Liver (tissue), 9 donors: Measurements from ENCODE around the gene MYO1C. TPM values are rescaled to one million over a fixed set of nuclear protein-coding genes. Genes with fewer than 3 reads are reported as not detected.
A peak's percentile ranks its signal among the peaks of the same experiment; 100 is the strongest.
"Not testable (repeated sequence)": the region's sequence is repeated elsewhere in the genome, so short reads cannot be mapped to it uniquely, and the experiment has no call there.

Experiments used
- DNase-seq: peaks from one replicate; pipeline ENCODE4 v3.0.0-alpha.2; 2017; ENCODE audit warnings: low spot score
- H3K27ac ChIP-seq, 2 donors: one replicate each; pipeline ENCODE4 v1.7.0; 2013; ENCODE audit warnings: inconsistent platforms in 2 of 2, low read length in 2 of 2, control low read depth in 1 of 2, low read depth in 1 of 2, mild to moderate bottlenecking in 1 of 2
- H3K27me3 ChIP-seq, 4 donors: one replicate each; pipeline versions ENCODE4 v1.6.1 to v1.7.0; 2013; ENCODE audit warnings: low read length in 3 of 4, inconsistent platforms in 1 of 4, mild to moderate bottlenecking in 1 of 4, moderate library complexity in 1 of 4; ENCODE audit not compliant: control insufficient read depth in 4 of 4, insufficient read depth in 4 of 4
- H3K36me3 ChIP-seq, 4 donors: one replicate each; pipeline versions ENCODE4 v1.6.1 to v1.7.0; 2013; ENCODE audit warnings: low read length in 3 of 4, mild to moderate bottlenecking in 3 of 4, low read depth in 1 of 4, moderate library complexity in 1 of 4; ENCODE audit not compliant: control insufficient read depth in 4 of 4, insufficient read depth in 3 of 4
- H3K4me1 ChIP-seq, 4 donors: one replicate each; pipeline versions ENCODE4 v1.6.1 to v1.7.0; 2013; ENCODE audit warnings: low read length in 3 of 4, mild to moderate bottlenecking in 3 of 4, moderate library complexity in 1 of 4; ENCODE audit not compliant: control insufficient read depth in 4 of 4, insufficient read depth in 4 of 4
- H3K4me3 ChIP-seq, 3 donors: one replicate each; pipeline versions ENCODE4 v1.6.1 to v1.7.0; 2013; ENCODE audit warnings: low read length in 3 of 3, control low read depth in 1 of 3, low read depth in 1 of 3, mild to moderate bottlenecking in 1 of 3
- H3K9ac ChIP-seq, 2 donors: one replicate each; pipeline ENCODE4 v1.7.0; 2013; ENCODE audit warnings: low read length in 2 of 2, mild to moderate bottlenecking in 2 of 2, moderate library complexity in 2 of 2, control low read depth in 1 of 2, low read depth in 1 of 2
- H3K9me3 ChIP-seq, 4 donors: one replicate each; pipeline versions ENCODE4 v1.6.1 to v1.7.0; 2013; ENCODE audit warnings: low read length in 3 of 4; ENCODE audit not compliant: control insufficient read depth in 4 of 4
- ATF3 ChIP-seq: IDR thresholded peaks from 2 replicates; pipeline ENCODE4 v1.6.1; 2016; ENCODE audit warnings: antibody characterized with exemption
- CTCF ChIP-seq: fragments of 150-350 bp; IDR thresholded peaks from 2 replicates; pipeline ENCODE4 v1.5.1; 2017; ENCODE audit warnings: improper control_type of control experiment, low read depth, low read length; ENCODE audit not compliant: missing input control
- EGR1 ChIP-seq, 2 donors: IDR thresholded peaks; 2 replicates each; pipeline ENCODE4 v1.6.1; 2016 to 2018; ENCODE audit warnings: antibody characterized with exemption in 2 of 2, low read depth in 2 of 2
- FOXA1 ChIP-seq: IDR thresholded peaks from 2 replicates; pipeline ENCODE4 v1.6.1; 2016; ENCODE audit warnings: antibody characterized with exemption
- FOXA2 ChIP-seq: IDR thresholded peaks from 2 replicates; pipeline ENCODE4 v1.6.1; 2016; ENCODE audit warnings: antibody characterized with exemption
- GABPA ChIP-seq, 2 donors: IDR thresholded peaks in 1 of 2; conservative IDR thresholded peaks in 1 of 2; 2 replicates each; pipeline ENCODE4 v1.6.1; 2016; ENCODE audit warnings: antibody characterized with exemption in 2 of 2, mild to moderate bottlenecking in 1 of 2, moderate library complexity in 1 of 2
- HNF4A ChIP-seq, 2 donors: conservative IDR thresholded peaks; 2 replicates each; pipeline ENCODE4 v1.6.1; 2016; ENCODE audit warnings: antibody characterized with exemption in 2 of 2, mild to moderate bottlenecking in 2 of 2
- HNF4G ChIP-seq: IDR thresholded peaks from 2 replicates; pipeline ENCODE4 v1.6.1; 2016; ENCODE audit warnings: antibody characterized with exemption
- JUND ChIP-seq, 2 donors: IDR thresholded peaks; 2 replicates each; pipeline ENCODE4 v1.6.1; 2016; ENCODE audit warnings: antibody characterized with exemption in 2 of 2
- MAX ChIP-seq: IDR thresholded peaks from 2 replicates; pipeline ENCODE4 v1.6.1; 2016; ENCODE audit warnings: antibody characterized with exemption
- NR2F2 ChIP-seq: IDR thresholded peaks from 2 replicates; pipeline ENCODE4 v1.6.1; 2016; ENCODE audit warnings: antibody characterized with exemption
- RAD21 ChIP-seq, 2 donors: IDR thresholded peaks; 2 replicates each; pipeline ENCODE4 v1.6.1; 2016; ENCODE audit warnings: antibody characterized with exemption in 2 of 2, mild to moderate bottlenecking in 2 of 2
- RXRA ChIP-seq, 2 donors: IDR thresholded peaks; 2 replicates each; pipeline ENCODE4 v1.6.1; 2017 to 2018; ENCODE audit warnings: antibody characterized with exemption in 2 of 2, mild to moderate bottlenecking in 1 of 2
- SP1 ChIP-seq: IDR thresholded peaks from 2 replicates; pipeline ENCODE4 v1.6.1; 2018; ENCODE audit warnings: antibody characterized with exemption, mild to moderate bottlenecking
- YY1 ChIP-seq: IDR thresholded peaks from 2 replicates; pipeline ENCODE4 v1.6.1; 2016; ENCODE audit warnings: antibody characterized with exemption, mild to moderate bottlenecking
- WGBS: extraction: QIAGEN DNeasy Blood & Tissue Kit; methylation state at CpG from one replicate; pipeline ENCODE4 v1.1.7; 2013; 5-methylcytosine and 5-hydroxymethylcytosine counted together
- polyA plus RNA-seq, 2 donors: library from polyadenylated mRNA; stranded (reverse) in 1 of 2; unstranded in 1 of 2; fragments of 200-250 nt in 1 of 2; fragments of >200 nt in 1 of 2; fragmentation: Nextera tagmentation in 1 of 2; extraction: Ambion mirVana in 1 of 2; gene quantifications; one replicate each; pipeline versions ENCODE4 v1.2.1 to v1.2.3, GENCODE V29; 2013 to 2015
- total RNA-seq, 2 donors: library from RNA; depleted of rRNA; stranded (reverse); fragments of >200 nt; gene quantifications; one replicate each; pipeline ENCODE4 v1.2.3, GENCODE V29; 2014
- TF ChIP-seq, protein P1 (sequence below): IDR thresholded peaks from 2 replicates; pipeline ENCODE4 v1.6.1; 2016; ENCODE audit warnings: antibody characterized with exemption
- donor health status: healthy.
- donor health status: healthy.
- donor health status: healthy.
- donor health status: healthy.
- donor health status: healthy.

Gene MYO1C
- total and polyA plus RNA-seq, 4 donors, result 20.3 to 61.7 (median 28.2) TPM

DNA sequence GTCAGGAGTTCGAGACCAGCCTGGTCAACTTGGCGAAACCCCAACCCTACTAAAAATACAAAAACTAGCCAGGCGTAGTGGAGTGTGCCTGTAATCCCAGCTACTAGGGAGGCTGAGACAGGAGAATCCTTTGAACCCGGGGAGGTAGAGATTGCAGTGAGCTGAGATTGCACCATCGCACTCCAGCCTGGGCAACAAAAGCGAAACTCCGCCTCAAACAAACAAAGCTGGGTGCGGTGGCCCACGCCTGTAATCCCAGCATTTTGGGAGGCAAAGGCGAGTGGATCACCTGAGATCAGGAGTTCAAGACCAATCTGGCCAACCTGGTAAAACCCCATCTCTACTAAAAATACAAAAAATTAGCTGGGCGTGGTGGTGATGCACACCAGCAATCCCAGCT lies 38.8 kb downstream of the MYO1C start:
- H3K4me3 ChIP-seq, H3K27ac ChIP-seq, H3K27me3 ChIP-seq, H3K36me3 ChIP-seq, DNase-seq, H3K9me3 ChIP-seq, H3K9ac ChIP-seq: not testable (repeated sequence)
- TF ChIP-seq RXRA (IDR thresholded peaks at IDR 0.05), result peak; percentile 15 to 21
- peak; percentile 11 for TF ChIP-seq SP1
- TF ChIP-seq HNF4A (conservative IDR thresholded peaks at IDR 0.05), result peak in 1 of 2 donors; percentile 22
- peak in 1 of 2 donors; percentile 20 for TF ChIP-seq RAD21 (IDR thresholded peaks at IDR 0.05)
- 65% methylated on average over 11 of the region's 11 CpGs for WGBS
- H3K4me1 ChIP-seq, result peaks cover 4 to 29% (median 19%) of the 10 kb centered on the region in 4 donors

DNA sequence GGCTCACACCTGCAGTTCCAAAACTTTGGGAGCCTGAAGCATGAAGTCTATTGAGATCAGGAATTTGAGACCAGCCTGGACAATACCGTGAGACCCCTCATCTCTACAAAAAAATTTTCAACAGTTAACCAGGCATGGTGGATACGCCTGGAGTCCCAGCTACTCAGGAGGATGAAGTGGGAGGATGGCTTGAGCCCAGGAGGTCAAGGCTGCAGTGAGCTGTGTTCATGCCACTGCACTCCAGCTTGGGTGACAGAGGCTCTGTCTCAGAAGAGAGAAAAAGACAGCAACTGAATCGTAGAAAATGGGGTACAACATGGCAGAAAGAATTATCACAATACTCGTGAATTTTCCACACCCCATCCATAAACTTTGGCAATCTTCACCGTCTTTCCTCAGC lies 39.6 kb downstream of the MYO1C start:
- Histone ChIP-seq H3K9ac (no peak overlapping the region), H3K4me1 (peaks cover 4 to 29% (median 19%) of the 10 kb centered on the region in 4 donors), H3K27ac (no peak overlapping the region), H3K36me3 (peaks cover 0 to 2% (median 0%) of the 10 kb centered on the region in 4 donors), H3K27me3 (no peaks in the 10 kb centered on the region), H3K9me3 (no peaks in the 10 kb centered on the region), H3K4me3 (no peak overlapping the region)
- no peak for TF ChIP-seq CTCF
- TF ChIP-seq ATF3, result no peak
- TF ChIP-seq GABPA (IDR thresholded peaks at IDR 0.05 in 1 of 2, conservative IDR thresholded peaks at IDR 0.05 in 1 of 2), result no peak
- TF ChIP-seq YY1, result no peak
- TF ChIP-seq EGR1 (IDR thresholded peaks at IDR 0.05; ENCODE audit: low read depth in 2 of 2), result no peak
- 82% methylated on average over 5 of the region's 5 CpGs for WGBS
- no peak for DNase-seq

DNA sequence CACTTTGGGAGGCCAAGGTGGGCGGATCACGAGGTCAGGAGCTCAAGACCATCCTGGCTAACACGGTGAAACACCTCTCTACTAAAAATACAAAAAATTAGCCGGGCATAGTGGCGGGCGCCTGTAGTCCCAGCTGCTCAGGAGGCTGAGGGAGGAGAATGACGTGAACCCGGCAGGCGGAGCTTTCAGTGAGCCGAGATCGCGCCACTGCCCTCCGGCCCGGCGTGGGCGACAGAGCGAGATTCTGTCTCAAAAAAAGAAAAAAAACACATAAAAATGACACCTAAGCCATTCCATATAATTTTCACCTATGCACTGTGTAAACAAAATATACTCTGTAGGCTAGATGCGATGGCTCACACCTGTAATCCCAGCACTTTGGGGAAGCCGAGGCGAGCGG lies 42.2 kb downstream of the MYO1C start:
- H3K9me3 ChIP-seq, H3K36me3 ChIP-seq, H3K27ac ChIP-seq, DNase-seq, H3K9ac ChIP-seq, H3K4me3 ChIP-seq, H3K27me3 ChIP-seq: not testable (repeated sequence)
- peaks cover 4 to 25% (median 15%) of the 10 kb centered on the region in 4 donors for H3K4me1 ChIP-seq
- 96% methylated on average over 21 of the region's 21 CpGs for WGBS

GRCh38 chr17:1449412-1449967 lies 43.0 kb downstream of the MYO1C start:
- no peaks in the 10 kb centered on the region for H3K27me3 ChIP-seq
- 81% methylated on average over 5 of the region's 5 CpGs for WGBS
- H3K4me1 ChIP-seq, result peaks cover under 1 to 19% (median 7%) of the 10 kb centered on the region in 4 donors
- H3K9me3 ChIP-seq, result no peaks in the 10 kb centered on the region
- DNase-seq, result no peak
- H3K4me3 ChIP-seq, result no peak overlapping the region
- no peak overlapping the region for H3K27ac ChIP-seq
- no peak overlapping the region for H3K9ac ChIP-seq
- peaks cover 0 to 4% (median 1%) of the 10 kb centered on the region in 4 donors for H3K36me3 ChIP-seq
- no peak for TF ChIP-seq HNF4A (conservative IDR thresholded peaks at IDR 0.05)
- no peak for TF ChIP-seq RAD21 (IDR thresholded peaks at IDR 0.05)
- TF ChIP-seq JUND (IDR thresholded peaks at IDR 0.05), result no peak
- TF ChIP-seq NR2F2, result no peak
- TF ChIP-seq SP1, result no peak
- no peak for TF ChIP-seq FOXA2
- TF ChIP-seq HNF4G, result no peak
- TF ChIP-seq, protein P1, sequence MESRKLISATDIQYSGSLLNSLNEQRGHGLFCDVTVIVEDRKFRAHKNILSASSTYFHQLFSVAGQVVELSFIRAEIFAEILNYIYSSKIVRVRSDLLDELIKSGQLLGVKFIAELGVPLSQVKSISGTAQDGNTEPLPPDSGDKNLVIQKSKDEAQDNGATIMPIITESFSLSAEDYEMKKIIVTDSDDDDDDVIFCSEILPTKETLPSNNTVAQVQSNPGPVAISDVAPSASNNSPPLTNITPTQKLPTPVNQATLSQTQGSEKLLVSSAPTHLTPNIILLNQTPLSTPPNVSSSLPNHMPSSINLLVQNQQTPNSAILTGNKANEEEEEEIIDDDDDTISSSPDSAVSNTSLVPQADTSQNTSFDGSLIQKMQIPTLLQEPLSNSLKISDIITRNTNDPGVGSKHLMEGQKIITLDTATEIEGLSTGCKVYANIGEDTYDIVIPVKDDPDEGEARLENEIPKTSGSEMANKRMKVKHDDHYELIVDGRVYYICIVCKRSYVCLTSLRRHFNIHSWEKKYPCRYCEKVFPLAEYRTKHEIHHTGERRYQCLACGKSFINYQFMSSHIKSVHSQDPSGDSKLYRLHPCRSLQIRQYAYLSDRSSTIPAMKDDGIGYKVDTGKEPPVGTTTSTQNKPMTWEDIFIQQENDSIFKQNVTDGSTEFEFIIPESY, result no peak
- TF ChIP-seq MAX, result no peak
- no peak for TF ChIP-seq GABPA (IDR thresholded peaks at IDR 0.05 in 1 of 2, conservative IDR thresholded peaks at IDR 0.05 in 1 of 2)
- no peak for TF ChIP-seq EGR1 (IDR thresholded peaks at IDR 0.05; ENCODE audit: low read depth in 2 of 2)
- TF ChIP-seq ATF3, result no peak
- TF ChIP-seq YY1, result no peak
- no peak for TF ChIP-seq CTCF
- TF ChIP-seq FOXA1, result no peak
